WTC11 (cell line): ENCODE results near the gene MCRIP2.

Source experiments
- CREB1 ChIP-seq: sonication (generic); formaldehyde crosslinking; IDR thresholded peaks from 2 replicates; pipeline ENCODE4 v1.8.0; 2023; ENCODE audit warnings: mild to moderate bottlenecking, missing genetic modification reagents
- GTF2I ChIP-seq: fragments of 250-450 bp; sonication (Bioruptor Pico); conservative IDR thresholded peaks from 2 replicates; pipeline ENCODE4 v1.4.0; 2021; ENCODE audit warnings: mild to moderate bottlenecking
- NFYB ChIP-seq: sonication (generic); formaldehyde crosslinking; conservative IDR thresholded peaks from 2 replicates; pipeline ENCODE4 v1.8.0; 2022; ENCODE audit warnings: low read depth, missing genetic modification reagents
- TEAD1 ChIP-seq: sonication (generic); formaldehyde crosslinking; IDR thresholded peaks from 2 replicates; pipeline ENCODE4 v1.8.0; 2022; ENCODE audit warnings: mild to moderate bottlenecking, missing genetic modification reagents
- ZNF232 ChIP-seq: sonication (generic); formaldehyde crosslinking; IDR thresholded peaks from 2 replicates; pipeline ENCODE4 v1.8.0; 2022; ENCODE audit warnings: mild to moderate bottlenecking, missing genetic modification reagents
- TF ChIP-seq, protein P1 (sequence below): sonication (generic); formaldehyde crosslinking; IDR thresholded peaks from 2 replicates; pipeline ENCODE4 v1.8.1; 2023; ENCODE audit warnings: mild to moderate bottlenecking, missing genetic modification reagents, moderate library complexity
- TF ChIP-seq, protein P2 (sequence below): sonication (generic); formaldehyde crosslinking; conservative IDR thresholded peaks from 2 replicates; pipeline ENCODE4 v1.8.1; 2023; ENCODE audit warnings: mild to moderate bottlenecking, low read depth, missing genetic modification reagents, moderate library complexity
- TF ChIP-seq, protein P3 (sequence below): fragments of 200-600 bp; IDR thresholded peaks from 2 replicates; pipeline ENCODE4 v1.8.0; 2022; ENCODE audit warnings: antibody characterized with exemption
- TF ChIP-seq, protein P4 (sequence below): sonication (generic); formaldehyde crosslinking; IDR thresholded peaks from 2 replicates; pipeline ENCODE4 v1.8.0; 2022; ENCODE audit warnings: mild to moderate bottlenecking, missing genetic modification reagents
- TF ChIP-seq, protein P5 (sequence below): sonication (generic); formaldehyde crosslinking; IDR thresholded peaks from 2 replicates; pipeline ENCODE4 v1.8.0; 2023; ENCODE audit warnings: mild to moderate bottlenecking, missing genetic modification reagents
- TF ChIP-seq, protein P6 (sequence below): sonication (generic); formaldehyde crosslinking; IDR thresholded peaks from 2 replicates; pipeline ENCODE4 v1.8.0; 2023; ENCODE audit warnings: missing genetic modification reagents
- TF ChIP-seq, protein P7 (sequence below): sonication (generic); formaldehyde crosslinking; IDR thresholded peaks from 2 replicates; pipeline ENCODE4 v1.8.0; 2022; ENCODE audit warnings: mild to moderate bottlenecking, missing genetic modification reagents
- TF ChIP-seq, protein P8 (sequence below): sonication (generic); formaldehyde crosslinking; conservative IDR thresholded peaks from 2 replicates; pipeline ENCODE4 v1.8.1; 2022; ENCODE audit warnings: mild to moderate bottlenecking, missing genetic modification reagents

DNA sequence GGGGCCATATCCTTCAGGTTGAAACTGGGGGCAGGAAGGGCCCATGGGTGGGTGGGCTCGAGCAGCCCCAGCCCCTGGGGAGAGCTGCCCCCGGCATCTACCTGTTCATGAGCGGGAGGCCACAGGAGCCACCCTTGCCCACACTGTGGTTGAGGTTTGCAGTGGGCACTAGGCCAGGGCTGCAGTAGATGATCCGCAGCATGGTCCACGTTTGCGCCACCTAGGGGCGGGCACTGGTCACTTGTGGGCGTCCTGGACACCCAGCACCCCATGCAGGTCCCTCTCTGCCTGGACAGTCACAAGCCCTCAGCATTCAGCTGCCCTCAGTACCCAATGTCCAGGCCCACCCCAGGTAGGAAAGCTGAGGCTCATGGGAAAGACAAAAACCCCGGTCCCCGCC, 44.3 kb downstream of the MCRIP2 start:
- TF ChIP-seq, protein P1, sequence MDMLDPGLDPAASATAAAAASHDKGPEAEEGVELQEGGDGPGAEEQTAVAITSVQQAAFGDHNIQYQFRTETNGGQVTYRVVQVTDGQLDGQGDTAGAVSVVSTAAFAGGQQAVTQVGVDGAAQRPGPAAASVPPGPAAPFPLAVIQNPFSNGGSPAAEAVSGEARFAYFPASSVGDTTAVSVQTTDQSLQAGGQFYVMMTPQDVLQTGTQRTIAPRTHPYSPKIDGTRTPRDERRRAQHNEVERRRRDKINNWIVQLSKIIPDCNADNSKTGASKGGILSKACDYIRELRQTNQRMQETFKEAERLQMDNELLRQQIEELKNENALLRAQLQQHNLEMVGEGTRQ (CRISPR knock-in tag): no peak
- TF ChIP-seq, protein P2, sequence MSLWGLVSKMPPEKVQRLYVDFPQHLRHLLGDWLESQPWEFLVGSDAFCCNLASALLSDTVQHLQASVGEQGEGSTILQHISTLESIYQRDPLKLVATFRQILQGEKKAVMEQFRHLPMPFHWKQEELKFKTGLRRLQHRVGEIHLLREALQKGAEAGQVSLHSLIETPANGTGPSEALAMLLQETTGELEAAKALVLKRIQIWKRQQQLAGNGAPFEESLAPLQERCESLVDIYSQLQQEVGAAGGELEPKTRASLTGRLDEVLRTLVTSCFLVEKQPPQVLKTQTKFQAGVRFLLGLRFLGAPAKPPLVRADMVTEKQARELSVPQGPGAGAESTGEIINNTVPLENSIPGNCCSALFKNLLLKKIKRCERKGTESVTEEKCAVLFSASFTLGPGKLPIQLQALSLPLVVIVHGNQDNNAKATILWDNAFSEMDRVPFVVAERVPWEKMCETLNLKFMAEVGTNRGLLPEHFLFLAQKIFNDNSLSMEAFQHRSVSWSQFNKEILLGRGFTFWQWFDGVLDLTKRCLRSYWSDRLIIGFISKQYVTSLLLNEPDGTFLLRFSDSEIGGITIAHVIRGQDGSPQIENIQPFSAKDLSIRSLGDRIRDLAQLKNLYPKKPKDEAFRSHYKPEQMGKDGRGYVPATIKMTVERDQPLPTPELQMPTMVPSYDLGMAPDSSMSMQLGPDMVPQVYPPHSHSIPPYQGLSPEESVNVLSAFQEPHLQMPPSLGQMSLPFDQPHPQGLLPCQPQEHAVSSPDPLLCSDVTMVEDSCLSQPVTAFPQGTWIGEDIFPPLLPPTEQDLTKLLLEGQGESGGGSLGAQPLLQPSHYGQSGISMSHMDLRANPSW (CRISPR knock-in tag): no peak
- TF ChIP-seq, protein P3, sequence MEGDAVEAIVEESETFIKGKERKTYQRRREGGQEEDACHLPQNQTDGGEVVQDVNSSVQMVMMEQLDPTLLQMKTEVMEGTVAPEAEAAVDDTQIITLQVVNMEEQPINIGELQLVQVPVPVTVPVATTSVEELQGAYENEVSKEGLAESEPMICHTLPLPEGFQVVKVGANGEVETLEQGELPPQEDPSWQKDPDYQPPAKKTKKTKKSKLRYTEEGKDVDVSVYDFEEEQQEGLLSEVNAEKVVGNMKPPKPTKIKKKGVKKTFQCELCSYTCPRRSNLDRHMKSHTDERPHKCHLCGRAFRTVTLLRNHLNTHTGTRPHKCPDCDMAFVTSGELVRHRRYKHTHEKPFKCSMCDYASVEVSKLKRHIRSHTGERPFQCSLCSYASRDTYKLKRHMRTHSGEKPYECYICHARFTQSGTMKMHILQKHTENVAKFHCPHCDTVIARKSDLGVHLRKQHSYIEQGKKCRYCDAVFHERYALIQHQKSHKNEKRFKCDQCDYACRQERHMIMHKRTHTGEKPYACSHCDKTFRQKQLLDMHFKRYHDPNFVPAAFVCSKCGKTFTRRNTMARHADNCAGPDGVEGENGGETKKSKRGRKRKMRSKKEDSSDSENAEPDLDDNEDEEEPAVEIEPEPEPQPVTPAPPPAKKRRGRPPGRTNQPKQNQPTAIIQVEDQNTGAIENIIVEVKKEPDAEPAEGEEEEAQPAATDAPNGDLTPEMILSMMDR: peak; percentile 60
- TF ChIP-seq NFYB (CRISPR knock-in tag) (no peak), CREB1 (CRISPR knock-in tag) (no peak), TEAD1 (CRISPR knock-in tag) (no peak), ZNF232 (CRISPR knock-in tag) (no peak), GTF2I (CRISPR knock-in tag) (no peak)
- TF ChIP-seq, protein P4, sequence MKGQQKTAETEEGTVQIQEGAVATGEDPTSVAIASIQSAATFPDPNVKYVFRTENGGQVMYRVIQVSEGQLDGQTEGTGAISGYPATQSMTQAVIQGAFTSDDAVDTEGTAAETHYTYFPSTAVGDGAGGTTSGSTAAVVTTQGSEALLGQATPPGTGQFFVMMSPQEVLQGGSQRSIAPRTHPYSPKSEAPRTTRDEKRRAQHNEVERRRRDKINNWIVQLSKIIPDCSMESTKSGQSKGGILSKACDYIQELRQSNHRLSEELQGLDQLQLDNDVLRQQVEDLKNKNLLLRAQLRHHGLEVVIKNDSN (CRISPR knock-in tag): no peak
- TF ChIP-seq, protein P5, sequence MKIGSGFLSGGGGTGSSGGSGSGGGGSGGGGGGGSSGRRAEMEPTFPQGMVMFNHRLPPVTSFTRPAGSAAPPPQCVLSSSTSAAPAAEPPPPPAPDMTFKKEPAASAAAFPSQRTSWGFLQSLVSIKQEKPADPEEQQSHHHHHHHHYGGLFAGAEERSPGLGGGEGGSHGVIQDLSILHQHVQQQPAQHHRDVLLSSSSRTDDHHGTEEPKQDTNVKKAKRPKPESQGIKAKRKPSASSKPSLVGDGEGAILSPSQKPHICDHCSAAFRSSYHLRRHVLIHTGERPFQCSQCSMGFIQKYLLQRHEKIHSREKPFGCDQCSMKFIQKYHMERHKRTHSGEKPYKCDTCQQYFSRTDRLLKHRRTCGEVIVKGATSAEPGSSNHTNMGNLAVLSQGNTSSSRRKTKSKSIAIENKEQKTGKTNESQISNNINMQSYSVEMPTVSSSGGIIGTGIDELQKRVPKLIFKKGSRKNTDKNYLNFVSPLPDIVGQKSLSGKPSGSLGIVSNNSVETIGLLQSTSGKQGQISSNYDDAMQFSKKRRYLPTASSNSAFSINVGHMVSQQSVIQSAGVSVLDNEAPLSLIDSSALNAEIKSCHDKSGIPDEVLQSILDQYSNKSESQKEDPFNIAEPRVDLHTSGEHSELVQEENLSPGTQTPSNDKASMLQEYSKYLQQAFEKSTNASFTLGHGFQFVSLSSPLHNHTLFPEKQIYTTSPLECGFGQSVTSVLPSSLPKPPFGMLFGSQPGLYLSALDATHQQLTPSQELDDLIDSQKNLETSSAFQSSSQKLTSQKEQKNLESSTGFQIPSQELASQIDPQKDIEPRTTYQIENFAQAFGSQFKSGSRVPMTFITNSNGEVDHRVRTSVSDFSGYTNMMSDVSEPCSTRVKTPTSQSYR: no peak
- TF ChIP-seq, protein P6, sequence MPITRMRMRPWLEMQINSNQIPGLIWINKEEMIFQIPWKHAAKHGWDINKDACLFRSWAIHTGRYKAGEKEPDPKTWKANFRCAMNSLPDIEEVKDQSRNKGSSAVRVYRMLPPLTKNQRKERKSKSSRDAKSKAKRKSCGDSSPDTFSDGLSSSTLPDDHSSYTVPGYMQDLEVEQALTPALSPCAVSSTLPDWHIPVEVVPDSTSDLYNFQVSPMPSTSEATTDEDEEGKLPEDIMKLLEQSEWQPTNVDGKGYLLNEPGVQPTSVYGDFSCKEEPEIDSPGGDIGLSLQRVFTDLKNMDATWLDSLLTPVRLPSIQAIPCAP (CRISPR knock-in tag): no peak
- TF ChIP-seq, protein P7, sequence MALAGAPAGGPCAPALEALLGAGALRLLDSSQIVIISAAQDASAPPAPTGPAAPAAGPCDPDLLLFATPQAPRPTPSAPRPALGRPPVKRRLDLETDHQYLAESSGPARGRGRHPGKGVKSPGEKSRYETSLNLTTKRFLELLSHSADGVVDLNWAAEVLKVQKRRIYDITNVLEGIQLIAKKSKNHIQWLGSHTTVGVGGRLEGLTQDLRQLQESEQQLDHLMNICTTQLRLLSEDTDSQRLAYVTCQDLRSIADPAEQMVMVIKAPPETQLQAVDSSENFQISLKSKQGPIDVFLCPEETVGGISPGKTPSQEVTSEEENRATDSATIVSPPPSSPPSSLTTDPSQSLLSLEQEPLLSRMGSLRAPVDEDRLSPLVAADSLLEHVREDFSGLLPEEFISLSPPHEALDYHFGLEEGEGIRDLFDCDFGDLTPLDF (CRISPR knock-in tag): no peak
- TF ChIP-seq, protein P8, sequence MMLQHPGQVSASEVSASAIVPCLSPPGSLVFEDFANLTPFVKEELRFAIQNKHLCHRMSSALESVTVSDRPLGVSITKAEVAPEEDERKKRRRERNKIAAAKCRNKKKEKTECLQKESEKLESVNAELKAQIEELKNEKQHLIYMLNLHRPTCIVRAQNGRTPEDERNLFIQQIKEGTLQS (CRISPR knock-in tag): no peak
